ENCODE results near the gene KCNH6.

Gene KCNH6

GRCh38 chr17:63552211-63552610 is 29.1 kb downstream of the KCNH6 start:
- ChIA-PET POLR2A (interaction anchor here (0.8 to 3.3 kb wide), 6 partner anchors 13 to 291 kb away, joined by 3 to 24 read pairs (median 5); partner anchors contain the start of genes ACE, MAP3K3, SMARCD2 and TACO1), CTCF (interaction anchor here (0.7 to 3.0 kb wide), 6 partner anchors 11 to 127 kb away, joined by 3 to 17 read pairs (median 4); no protein-coding TSS in a partner anchor)
- H3K27ac ChIP-seq (ENCODE audit: extremely low read depth, low read depth, low read length): peak overlapping the region; percentile 39
- no peaks in the 10 kb centered on the region for H3K9me3 ChIP-seq (ENCODE audit: control insufficient read depth, insufficient read depth, low read depth, low read length)
- no peak for TF ChIP-seq ZBTB6 (tag by site-specific recombination; IDR thresholded peaks at IDR 0.05)
- no peak for TF ChIP-seq ZNF18 (tag by site-specific recombination; IDR thresholded peaks at IDR 0.05)
- TF ChIP-seq ZNF23 (tag by site-specific recombination; IDR thresholded peaks at IDR 0.05; ENCODE audit: borderline replicate concordance): no peak
- peak overlapping the region; percentile 39 for H3K4me3 ChIP-seq (ENCODE audit: low read depth, low read length)
- H3K4me1 ChIP-seq (ENCODE audit: control insufficient read depth, insufficient read depth, low read length): peaks cover 12% of the 10 kb centered on the region
- H3K36me3 ChIP-seq (ENCODE audit: control insufficient read depth in 2 of 2, insufficient read depth in 1 of 2, low read length in 2 of 2): peaks cover 0 to 7% of the 10 kb centered on the region in 2 experiments; a peak in 1 of 3 replicates

GRCh38 chr17:63555500-63556156 is 32.5 kb downstream of the KCNH6 start:
- Histone ChIP-seq H3K36me3 (ENCODE audit: control insufficient read depth in 2 of 2, insufficient read depth in 1 of 2, low read length in 2 of 2) (peaks cover 0 to 7% of the 10 kb centered on the region in 2 experiments; a peak in 1 of 3 replicates), H3K4me1 (ENCODE audit: control insufficient read depth, insufficient read depth, low read length) (peaks cover 10% of the 10 kb centered on the region), H3K9me3 (ENCODE audit: control insufficient read depth, insufficient read depth, low read depth, low read length) (no peaks in the 10 kb centered on the region), H3K27ac (ENCODE audit: extremely low read depth, low read depth, low read length) (no peak overlapping the region), H3K4me3 (ENCODE audit: low read depth, low read length) (no peak overlapping the region)
- CTCF ChIA-PET: interaction anchor here (0.7 to 2.3 kb wide), 3 partner anchors 16 to 698 kb away, joined by 3 to 6 read pairs (median 4); no protein-coding TSS in a partner anchor
- TF ChIP-seq ZFP41 (tag by site-specific recombination; IDR thresholded peaks at IDR 0.05; ENCODE audit: borderline replicate concordance): no peak
- TF ChIP-seq ZNF416 (tag by site-specific recombination; IDR thresholded peaks at IDR 0.05): no peak
- TF ChIP-seq ZNF169 (tag by site-specific recombination; IDR thresholded peaks at IDR 0.05): no peak
- no peak for TF ChIP-seq PRDM10 (tag by site-specific recombination; IDR thresholded peaks at IDR 0.05)
- no peak for TF ChIP-seq ZNF280D (tag by site-specific recombination; IDR thresholded peaks at IDR 0.05)
- POLR2A ChIA-PET: no interaction called here

- H3K4me3 ChIP-seq (ENCODE audit: low read depth, low read length): no peak overlapping the region
- H3K4me1 ChIP-seq (ENCODE audit: control insufficient read depth, insufficient read depth, low read length): peaks cover 4% of the 10 kb centered on the region
- ChIA-PET POLR2A (no interaction called here), CTCF (interaction anchor here (0.6 to 1.4 kb wide), 3 partner anchors 8 to 132 kb away, joined by 3 to 5 read pairs (median 3); no protein-coding TSS in a partner anchor)
- H3K36me3 ChIP-seq (ENCODE audit: control insufficient read depth in 2 of 2, insufficient read depth in 1 of 2, low read length in 2 of 2): peaks cover 0 to 7% of the 10 kb centered on the region in 2 experiments; a peak in 2 of 3 replicates
- TF ChIP-seq ZNF792 (tag by site-specific recombination; IDR thresholded peaks at IDR 0.05) (peak; percentile 38; the same call in 1 of the 2 replicates), ZNF302 (tag by site-specific recombination; IDR thresholded peaks at IDR 0.05; ENCODE audit: low read depth) (no peak), ZNF133 (tag by site-specific recombination; IDR thresholded peaks at IDR 0.05) (peak; percentile 98)
- H3K9me3 ChIP-seq (ENCODE audit: control insufficient read depth, insufficient read depth, low read depth, low read length): no peaks in the 10 kb centered on the region
- H3K27ac ChIP-seq (ENCODE audit: extremely low read depth, low read depth, low read length): no peak overlapping the region
These were observed 34.3 kb downstream of the KCNH6 start for GRCh38 chr17:63557416-63557815.
